ENCODE data around the gene EPSTI1. TPM values are rescaled to one million over a fixed set of nuclear protein-coding genes. Genes with fewer than 3 reads are reported as not detected.

The EPSTI1 gene
- total and polyA plus RNA-seq, 7 donors, result 0.82 to 2.6 (median 1.4) TPM

- intact Hi-C loops (cut with DNase I), result no loop called here
- peaks cover 0 to 3% (median 0%) of the 10 kb centered on the region in 3 donors for H3K27me3 ChIP-seq (ENCODE audit: insufficient read depth in 3 of 3, low read length in 2 of 3)
- no peak overlapping the region for H3K27ac ChIP-seq
- 64 to 67% (median 66%) methylated on average over 8 of the region's 8 CpGs for WGBS, 3 donors
- H3K4me1 ChIP-seq, result peaks cover 6% of the 10 kb centered on the region
- ATAC-seq (no peak), DNase-seq (no peak)
- no peaks in the 10 kb centered on the region for H3K36me3 ChIP-seq (ENCODE audit: insufficient read depth in 1 of 2, low read depth in 1 of 2)
- TF ChIP-seq CTCF (IDR thresholded peaks at IDR 0.05), result no peak
- no peaks in the 10 kb centered on the region for H3K9me3 ChIP-seq
- H3K4me3 ChIP-seq, result no peak overlapping the region
Measured at GRCh38 chr13:42880056-42880605, 111.9 kb downstream of the EPSTI1 start.

DNA sequence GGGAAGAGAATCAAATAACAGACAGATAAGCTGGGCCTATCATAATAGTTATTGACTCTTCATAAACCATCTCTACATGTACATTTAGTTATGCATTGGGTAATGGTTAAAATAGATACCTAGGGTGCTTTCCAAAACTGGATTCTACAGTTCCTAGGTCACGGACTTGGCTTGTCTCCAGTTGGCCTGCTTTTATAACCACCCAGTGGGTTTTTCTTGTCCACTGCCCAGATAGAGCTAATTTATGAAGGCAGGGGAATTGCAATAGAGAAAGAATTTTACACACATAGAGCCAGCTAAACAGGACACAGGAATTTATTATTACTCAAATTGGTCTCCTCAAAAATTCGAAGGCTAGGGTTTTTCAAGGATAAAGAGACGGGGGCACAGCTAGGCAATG, 113.3 kb downstream of the EPSTI1 start:
- no peaks in the 10 kb centered on the region for H3K36me3 ChIP-seq (ENCODE audit: insufficient read depth in 1 of 2, low read depth in 1 of 2)
- no peak for ATAC-seq
- TF ChIP-seq CTCF (IDR thresholded peaks at IDR 0.05), result no peak
- peaks cover 0 to 3% (median 0%) of the 10 kb centered on the region in 3 donors for H3K27me3 ChIP-seq (ENCODE audit: insufficient read depth in 3 of 3, low read length in 2 of 3)
- WGBS, 3 donors, result 64 to 73% (median 64%) methylated on average over 3 of the region's 3 CpGs
- intact Hi-C loops (cut with DNase I), result no loop called here
- no peaks in the 10 kb centered on the region for H3K9me3 ChIP-seq
- no peak overlapping the region for H3K27ac ChIP-seq
- H3K4me3 ChIP-seq, result no peak overlapping the region
- H3K4me1 ChIP-seq, result peaks cover 3% of the 10 kb centered on the region
- DNase-seq, result no peak

- DNase-seq (no peak), ATAC-seq (no peak)
- Histone ChIP-seq H3K4me1 (no peaks in the 10 kb centered on the region), H3K9me3 (no peaks in the 10 kb centered on the region), H3K27me3 (ENCODE audit: insufficient read depth in 3 of 3, low read length in 2 of 3) (peaks cover 0 to 3% (median 0%) of the 10 kb centered on the region in 3 donors), H3K27ac (no peak overlapping the region), H3K4me3 (no peak overlapping the region), H3K36me3 (ENCODE audit: insufficient read depth in 1 of 2, low read depth in 1 of 2) (no peaks in the 10 kb centered on the region)
- WGBS, 3 donors, result 81 to 85% (median 82%) methylated on average over 6 of the region's 6 CpGs
- intact Hi-C loops (cut with DNase I), result no loop called here
- TF ChIP-seq CTCF (IDR thresholded peaks at IDR 0.05), result no peak
Measured at GRCh38 chr13:42876887-42877545, 115.0 kb downstream of the EPSTI1 start.

- H3K4me3 ChIP-seq, result no peak overlapping the region
- no peaks in the 10 kb centered on the region for H3K4me1 ChIP-seq
- intact Hi-C loops (cut with DNase I), result no loop called here
- no peak for TF ChIP-seq CTCF (IDR thresholded peaks at IDR 0.05)
- no peak for ATAC-seq
- H3K27me3 ChIP-seq (ENCODE audit: insufficient read depth in 3 of 3, low read length in 2 of 3), result peaks cover 0 to 3% (median 0%) of the 10 kb centered on the region in 3 donors
- H3K36me3 ChIP-seq (ENCODE audit: insufficient read depth in 1 of 2, low read depth in 1 of 2), result no peaks in the 10 kb centered on the region
- WGBS, 3 donors, result 65 to 90% (median 74%) methylated on average over 1 of the region's 1 CpG
- no peak for DNase-seq
- no peak overlapping the region for H3K27ac ChIP-seq
- no peaks in the 10 kb centered on the region for H3K9me3 ChIP-seq
Measured at GRCh38 chr13:42876270-42876714, 115.7 kb downstream of the EPSTI1 start.

All from psoas muscle (tissue), 8 donors.